GM13976 (cell line): Measurements from ENCODE around the gene WBP1L.

Source experiments
- DNase-seq: peaks from one replicate; pipeline ENCODE4 v3.0.0; 2012; ENCODE audit warnings: low spot score
- in situ Hi-C: fragments of 300-500 bp; cut with MboI; formaldehyde crosslinking; loops from one replicate; pipeline ENCODE4 v1.12.0; 2022; ENCODE audit warnings: low sequenced_read_pairs, mixed read lengths, inconsistent platforms; ENCODE audit not compliant: unreplicated experiment
- TF ChIP-seq, protein P1 (sequence below): IDR thresholded peaks from 2 replicates; pipeline ENCODE4 v1.5.1; 2012; ENCODE audit warnings: borderline replicate concordance, mild to moderate bottlenecking; ENCODE audit not compliant: insufficient read depth; ENCODE audit errors: extremely low read depth, missing control alignments, control extremely low read depth

Gene WBP1L

DNA sequence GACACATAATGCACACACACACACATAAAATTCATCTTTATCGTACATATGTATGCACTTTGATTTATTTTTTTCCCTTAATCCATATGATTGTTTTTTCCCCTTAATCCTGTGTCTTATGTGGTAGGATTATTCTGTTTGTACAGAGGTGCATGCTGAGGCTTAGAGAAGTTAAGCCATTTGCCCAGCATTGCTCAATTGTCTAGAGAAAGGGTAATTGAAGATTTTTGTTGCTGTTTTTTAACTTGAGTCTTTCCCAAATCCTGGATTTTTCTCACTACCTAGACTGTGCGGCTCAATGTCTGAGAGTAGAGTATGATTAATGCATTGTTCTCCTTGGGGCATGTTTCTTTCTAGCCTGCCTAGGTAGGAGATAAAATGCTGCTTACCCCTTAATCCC is 35.0 kb downstream of the WBP1L start:
- in situ Hi-C loops: no loop called here
- no peak for DNase-seq
- TF ChIP-seq, protein P1, sequence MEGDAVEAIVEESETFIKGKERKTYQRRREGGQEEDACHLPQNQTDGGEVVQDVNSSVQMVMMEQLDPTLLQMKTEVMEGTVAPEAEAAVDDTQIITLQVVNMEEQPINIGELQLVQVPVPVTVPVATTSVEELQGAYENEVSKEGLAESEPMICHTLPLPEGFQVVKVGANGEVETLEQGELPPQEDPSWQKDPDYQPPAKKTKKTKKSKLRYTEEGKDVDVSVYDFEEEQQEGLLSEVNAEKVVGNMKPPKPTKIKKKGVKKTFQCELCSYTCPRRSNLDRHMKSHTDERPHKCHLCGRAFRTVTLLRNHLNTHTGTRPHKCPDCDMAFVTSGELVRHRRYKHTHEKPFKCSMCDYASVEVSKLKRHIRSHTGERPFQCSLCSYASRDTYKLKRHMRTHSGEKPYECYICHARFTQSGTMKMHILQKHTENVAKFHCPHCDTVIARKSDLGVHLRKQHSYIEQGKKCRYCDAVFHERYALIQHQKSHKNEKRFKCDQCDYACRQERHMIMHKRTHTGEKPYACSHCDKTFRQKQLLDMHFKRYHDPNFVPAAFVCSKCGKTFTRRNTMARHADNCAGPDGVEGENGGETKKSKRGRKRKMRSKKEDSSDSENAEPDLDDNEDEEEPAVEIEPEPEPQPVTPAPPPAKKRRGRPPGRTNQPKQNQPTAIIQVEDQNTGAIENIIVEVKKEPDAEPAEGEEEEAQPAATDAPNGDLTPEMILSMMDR: no peak

DNA sequence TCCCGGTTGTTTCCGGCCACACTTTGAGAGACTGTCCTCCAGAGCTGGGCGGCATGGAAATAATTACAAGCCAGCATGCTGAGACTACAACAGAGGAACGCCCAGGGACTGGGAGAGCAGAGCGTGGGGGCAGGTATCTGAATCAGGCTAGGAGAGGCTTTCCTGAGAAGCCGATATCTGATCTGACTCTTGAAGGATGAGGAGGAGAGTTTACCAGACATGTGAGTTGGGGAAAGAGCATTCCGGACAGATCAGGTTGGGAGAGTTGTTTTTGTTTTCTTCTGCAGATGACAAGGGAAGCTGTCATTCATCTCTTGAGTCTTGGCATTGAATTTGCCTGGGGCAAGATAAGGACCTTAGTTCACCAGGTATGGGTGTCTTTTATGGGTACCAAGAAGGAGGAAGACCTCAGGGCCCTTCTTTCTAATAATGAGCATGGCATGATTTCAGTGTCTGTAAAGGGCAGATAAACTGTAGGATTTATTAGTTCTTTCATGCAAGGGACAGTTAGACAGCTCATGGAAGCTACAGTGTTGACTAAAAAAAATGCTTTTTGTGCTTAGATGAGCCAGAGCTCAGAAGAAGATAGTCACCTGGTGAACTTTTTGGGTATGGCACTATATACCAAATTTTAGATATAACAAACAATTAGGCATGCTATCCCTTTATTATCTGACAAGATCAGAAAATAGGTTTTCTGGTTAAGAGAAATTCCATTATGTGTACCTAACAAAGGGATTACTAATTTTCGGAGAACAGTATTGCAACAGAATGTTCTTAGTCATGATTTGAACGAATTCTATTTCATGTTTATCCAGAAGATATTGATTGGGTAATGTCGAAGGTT is 36.2 kb downstream of the WBP1L start:
- TF ChIP-seq, protein P1: no peak
- in situ Hi-C loops: no loop called here
- DNase-seq: no peak

DNA sequence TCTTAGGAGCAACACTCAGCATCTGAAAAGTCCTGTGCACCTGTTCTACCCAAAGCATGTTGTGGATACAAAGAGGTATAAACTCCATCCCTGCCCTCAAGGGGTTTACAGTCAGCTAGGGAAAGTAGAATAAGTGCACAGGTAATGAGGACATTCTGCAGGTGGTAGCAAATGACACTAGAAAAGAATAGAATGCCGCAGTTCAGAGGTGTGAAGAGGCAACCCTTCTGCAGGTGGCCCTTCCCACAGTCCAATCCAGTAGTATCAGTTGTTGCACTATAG is 36.7 kb downstream of the WBP1L start:
- no peak for DNase-seq
- TF ChIP-seq, protein P1: no peak
- in situ Hi-C loops: no loop called here

DNA sequence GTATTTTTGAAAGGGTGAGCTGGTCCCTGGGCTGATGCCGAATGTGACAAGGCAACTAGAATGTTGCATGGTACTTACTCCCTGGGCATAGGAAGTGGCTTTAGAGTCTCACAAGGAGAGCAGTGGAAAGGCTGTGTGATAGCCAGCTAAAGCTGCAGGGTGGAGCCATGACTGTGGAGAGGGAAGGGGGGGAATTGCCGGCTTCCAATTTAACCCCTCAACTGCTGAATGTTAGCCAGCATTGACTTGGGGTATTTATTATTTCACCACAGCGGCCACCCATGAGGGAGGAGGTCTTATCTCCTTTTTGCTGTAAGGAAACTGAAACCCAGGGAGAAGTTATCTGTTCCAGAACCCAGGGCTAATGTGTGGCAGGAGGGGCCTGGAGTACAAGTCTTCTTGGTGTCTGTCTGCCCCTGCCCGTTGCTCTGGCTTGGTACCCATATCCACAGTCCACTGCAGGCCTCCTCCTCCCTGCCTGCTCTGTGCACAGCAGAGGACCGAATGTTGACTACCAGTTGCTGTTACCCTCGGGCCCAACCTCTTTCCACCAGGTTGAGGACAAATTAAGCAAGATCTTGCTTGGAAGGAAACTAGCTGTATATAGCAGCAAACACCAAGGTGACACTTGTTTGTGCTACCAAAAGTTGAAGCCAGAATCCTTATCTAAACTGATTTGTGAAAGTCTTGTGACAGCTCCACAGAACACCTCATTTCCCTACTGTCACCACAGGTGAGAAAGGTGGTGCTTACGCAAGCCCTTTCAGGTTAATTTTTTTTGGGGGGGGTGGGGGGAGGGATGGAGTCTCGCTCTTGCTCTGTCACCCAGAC is 37.6 kb downstream of the WBP1L start:
- DNase-seq: no peak
- in situ Hi-C loops: no loop called here
- TF ChIP-seq, protein P1: no peak

DNA sequence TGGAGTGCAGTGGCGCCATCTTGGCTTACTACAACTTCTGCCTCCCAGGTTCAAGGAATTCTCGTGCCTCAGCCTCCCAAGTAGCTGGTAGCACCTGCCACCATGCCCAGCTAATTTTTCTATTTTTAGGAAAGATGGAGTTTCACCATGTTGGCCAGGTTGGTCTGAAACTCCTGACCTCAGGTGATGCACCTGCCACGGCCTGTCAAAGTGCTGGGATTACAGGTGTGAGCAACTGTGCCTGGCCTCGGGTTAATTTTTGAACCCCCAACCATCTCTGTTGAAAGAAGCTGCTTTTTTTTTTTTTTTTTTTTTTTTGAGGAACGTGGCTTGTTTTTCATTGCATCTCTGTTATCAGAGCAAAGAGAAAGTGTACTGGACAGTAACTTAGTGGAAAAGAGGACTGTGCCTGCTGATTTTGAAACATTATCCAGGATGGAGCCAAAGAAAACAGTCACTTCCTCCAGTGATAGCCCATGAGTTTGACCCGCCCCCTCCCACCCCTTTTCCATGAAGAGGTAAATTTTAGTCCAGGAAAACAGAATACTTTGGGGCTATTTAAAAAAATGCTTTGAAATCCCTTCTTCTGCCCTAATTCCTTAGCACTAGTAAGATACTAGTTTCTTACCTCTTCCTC is 38.3 kb downstream of the WBP1L start:
- in situ Hi-C loops: no loop called here
- no peak for DNase-seq
- TF ChIP-seq, protein P1: no peak

DNA sequence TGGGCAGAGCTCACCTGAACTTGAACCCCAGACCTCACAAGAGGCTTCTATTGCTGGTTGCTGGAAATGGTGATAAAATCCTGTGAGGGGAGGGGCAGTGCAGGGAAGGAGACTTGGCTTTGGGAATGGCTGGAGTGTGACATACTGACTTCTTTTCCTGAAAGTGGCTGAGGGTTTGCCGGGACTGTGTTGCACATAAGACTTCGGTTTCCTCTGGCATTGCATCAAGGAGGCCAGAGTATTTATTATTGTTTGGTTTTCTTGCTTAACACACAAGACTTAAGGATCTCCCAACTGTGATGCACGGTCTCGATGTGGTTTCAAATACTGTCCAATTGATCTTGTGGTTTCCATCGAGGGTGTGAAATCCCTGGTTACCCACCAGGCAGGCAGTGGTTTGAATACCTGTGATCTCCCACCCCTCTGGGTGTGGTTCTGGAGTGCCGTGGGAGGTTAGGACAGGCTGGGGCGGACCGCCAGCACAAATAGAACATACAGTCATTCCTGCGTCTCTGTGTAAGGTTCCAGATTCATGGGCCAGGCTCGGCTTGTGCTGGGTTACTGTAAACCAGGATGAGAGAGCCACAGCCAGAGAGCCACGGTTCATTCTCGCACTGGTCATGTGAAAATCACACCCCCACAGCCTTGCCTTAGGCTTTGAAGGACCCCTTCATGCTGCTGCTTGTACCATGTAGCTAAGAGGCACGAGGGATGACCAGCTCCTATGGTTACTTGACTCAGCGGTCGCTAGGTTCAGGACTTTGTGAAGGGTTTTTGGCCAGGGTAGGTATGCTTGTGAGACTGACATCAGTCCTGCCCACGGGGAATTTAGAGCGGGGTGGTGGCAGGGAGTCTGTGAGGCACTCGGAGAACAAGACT is 39.2 kb downstream of the WBP1L start:
- DNase-seq: no peak
- in situ Hi-C loops: no loop called here
- TF ChIP-seq, protein P1: no peak
